Activated naive CD8-positive, alpha-beta T cell treated with anti-CD3 and anti-CD28 coated beads, Interleukin-2, amount 10 ng/mL, durations not matched to agents 7 days and 5 days (primary cell): ENCODE data around the gene SRGAP3. TPM values are rescaled to one million over a fixed set of nuclear protein-coding genes. Genes with fewer than 3 reads are reported as not detected.
A peak's percentile ranks its signal among the peaks of the same experiment; 100 is the strongest.

Experiments used
- ATAC-seq: fragments of 150-1000 bp; cut with Tn5 transposase; one replicate; pipeline ENCODE4 v1.10.0; 2021; ENCODE audit warnings: low read depth, moderate library complexity
- POLR2A ChIA-PET: fragments of 350-600 bp; sonication (Branson Sonifier 250); formaldehyde crosslinking; loops from one replicate; lab custom pipeline; 2021; ENCODE audit warnings: antibody characterized with exemption; lab: Charles Lee
- DNase-seq: peaks from one replicate; pipeline ENCODE4 v3.0.0; 2021
- H3K27ac Mint-ChIP-seq: one replicate; pipeline ENCODE4 v1.8.0; 2022; ENCODE audit warnings: mild to moderate bottlenecking, mixed read lengths
- H3K27me3 Mint-ChIP-seq: one replicate; pipeline ENCODE4 v1.8.0; 2022; ENCODE audit warnings: mild to moderate bottlenecking, moderate library complexity, mixed read lengths
- H3K36me3 Mint-ChIP-seq: one replicate; pipeline ENCODE4 v1.8.0; 2021; ENCODE audit warnings: mild to moderate bottlenecking, mixed read lengths
- H3K4me1 Mint-ChIP-seq: one replicate; pipeline ENCODE4 v1.8.0; 2021; ENCODE audit warnings: mixed read lengths
- H3K4me3 Mint-ChIP-seq: one replicate; pipeline ENCODE4 v1.8.0; 2022; ENCODE audit warnings: mild to moderate bottlenecking, moderate library complexity, mixed read lengths
- H3K9me3 Mint-ChIP-seq: one replicate; pipeline ENCODE4 v1.8.0; 2021; ENCODE audit warnings: mixed read lengths
- total RNA-seq, 2 experiments: library from RNA; stranded (reverse); gene quantifications; one replicate each; pipeline ENCODE4 v1.2.3, GENCODE V29; 2021

SRGAP3 gene
- total RNA-seq, 2 experiments from 2014 or later, result 4.9 to 5.5 TPM

DNA sequence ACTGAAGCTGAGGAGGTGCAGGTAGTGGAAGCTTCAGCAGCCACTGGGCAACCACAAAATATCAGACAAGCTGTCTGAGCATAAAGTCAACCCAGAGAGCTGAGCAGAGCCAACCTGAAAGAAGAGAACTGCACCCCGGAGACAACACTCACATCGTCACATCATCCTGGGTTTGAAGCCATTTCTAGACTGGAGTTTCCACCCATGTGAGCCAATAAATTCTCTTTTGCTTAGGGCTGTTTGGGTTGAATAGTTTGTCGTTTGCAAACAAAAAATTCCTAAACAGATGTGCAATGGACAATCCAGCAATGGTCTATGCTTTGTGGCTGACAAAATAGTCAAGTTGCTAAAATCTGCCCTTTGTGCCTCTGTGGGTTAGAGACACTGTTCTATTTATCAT is 270.9 kb downstream of the SRGAP3 start:
- ATAC-seq, result no peak
- Mint-ChIP-seq H3K4me1 (no peaks in the 10 kb centered on the region), H3K27me3 (peaks cover 6% of the 10 kb centered on the region), H3K27ac (no peak overlapping the region), H3K9me3 (no peaks in the 10 kb centered on the region), H3K4me3 (no peak overlapping the region), H3K36me3 (no peaks in the 10 kb centered on the region)
- POLR2A ChIA-PET, result no interaction called here
- DNase-seq, result no peak

DNA sequence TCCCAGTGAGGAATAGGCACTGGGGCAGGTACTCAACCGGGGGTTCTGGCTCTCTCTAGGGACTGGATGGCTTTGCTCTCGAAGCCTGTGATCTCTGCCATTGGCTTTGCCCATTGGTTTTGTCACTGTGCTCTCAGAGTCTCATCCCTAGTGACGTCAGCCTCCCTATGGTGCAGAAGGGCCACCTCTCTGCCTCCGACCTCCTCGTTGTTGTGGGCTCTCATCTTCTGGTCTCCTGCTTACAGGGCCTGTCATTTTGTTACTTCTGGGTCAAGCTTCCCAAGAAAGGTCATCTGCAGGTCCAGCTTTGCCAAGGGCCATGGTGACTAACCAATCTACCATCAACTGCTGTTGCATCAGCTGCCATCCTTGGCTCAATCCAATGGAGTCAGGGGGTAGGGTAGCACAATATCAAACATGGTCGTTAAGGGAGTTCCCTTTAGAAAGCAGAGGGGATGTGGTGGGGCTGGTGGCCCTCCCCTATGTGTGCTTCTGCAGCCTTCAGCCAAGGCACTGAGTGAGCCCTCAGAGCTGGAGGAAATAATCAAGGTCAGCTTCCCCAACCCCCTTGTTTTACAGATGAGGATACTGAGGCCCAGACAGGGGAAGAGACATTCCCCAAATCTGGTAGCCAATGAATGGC is 272.8 kb downstream of the SRGAP3 start:
- no peak for DNase-seq
- Mint-ChIP-seq H3K27me3 (peaks cover 4% of the 10 kb centered on the region), H3K9me3 (no peaks in the 10 kb centered on the region), H3K4me3 (no peak overlapping the region), H3K4me1 (no peaks in the 10 kb centered on the region), H3K36me3 (no peaks in the 10 kb centered on the region), H3K27ac (no peak overlapping the region)
- ATAC-seq, result no peak
- POLR2A ChIA-PET, result no interaction called here

DNA sequence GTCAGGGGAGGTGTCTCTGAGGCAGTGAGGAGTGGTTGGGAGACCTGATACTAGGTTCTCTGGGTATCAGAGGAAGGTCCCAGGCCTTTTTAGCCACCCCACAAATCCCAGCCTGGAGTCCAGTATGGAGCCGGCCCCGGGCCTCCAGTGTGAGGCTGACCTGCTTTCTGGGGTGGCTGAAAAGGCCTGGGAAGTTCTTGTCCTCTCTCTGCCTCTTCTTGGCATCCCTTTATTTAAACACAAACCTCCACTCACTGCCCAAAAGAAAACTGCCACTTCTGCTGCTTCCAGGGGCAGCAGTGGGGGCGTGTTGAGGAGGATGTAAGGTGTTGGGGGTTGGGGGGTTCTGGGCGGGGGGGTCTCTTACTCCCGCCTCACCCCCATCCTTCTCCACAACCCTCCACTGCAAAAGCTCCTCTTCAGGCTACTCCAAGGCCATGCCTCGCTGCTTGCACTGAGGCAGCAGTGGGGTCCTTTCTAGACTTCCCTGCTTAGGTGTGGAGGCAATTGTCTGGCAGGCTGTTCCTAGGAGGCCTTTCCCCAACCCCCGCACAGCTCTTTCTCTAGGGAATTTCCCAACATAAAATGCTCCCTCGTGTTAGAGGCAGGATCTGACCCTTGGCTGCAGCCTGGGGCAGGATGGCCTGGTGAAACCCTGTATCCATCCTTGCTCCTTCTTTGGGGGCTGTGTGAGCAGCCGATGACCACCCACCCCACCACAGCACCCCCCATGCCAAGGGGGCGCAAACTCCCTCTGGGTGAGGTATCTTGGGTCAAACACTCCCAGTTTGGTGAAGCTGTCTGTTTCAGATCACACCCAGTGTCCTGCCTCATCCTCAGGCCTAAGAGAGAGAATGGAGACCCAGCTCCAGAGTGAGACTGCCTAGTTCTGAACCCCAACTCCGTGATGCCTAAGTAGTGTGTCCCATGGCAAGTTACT is 274.1 kb downstream of the SRGAP3 start:
- Mint-ChIP-seq H3K36me3 (no peaks in the 10 kb centered on the region), H3K27ac (no peak overlapping the region), H3K9me3 (no peaks in the 10 kb centered on the region), H3K27me3 (peaks cover 4% of the 10 kb centered on the region), H3K4me1 (peaks cover 2% of the 10 kb centered on the region), H3K4me3 (no peak overlapping the region)
- ATAC-seq, result no peak
- POLR2A ChIA-PET, result no interaction called here
- DNase-seq, result no peak

DNA sequence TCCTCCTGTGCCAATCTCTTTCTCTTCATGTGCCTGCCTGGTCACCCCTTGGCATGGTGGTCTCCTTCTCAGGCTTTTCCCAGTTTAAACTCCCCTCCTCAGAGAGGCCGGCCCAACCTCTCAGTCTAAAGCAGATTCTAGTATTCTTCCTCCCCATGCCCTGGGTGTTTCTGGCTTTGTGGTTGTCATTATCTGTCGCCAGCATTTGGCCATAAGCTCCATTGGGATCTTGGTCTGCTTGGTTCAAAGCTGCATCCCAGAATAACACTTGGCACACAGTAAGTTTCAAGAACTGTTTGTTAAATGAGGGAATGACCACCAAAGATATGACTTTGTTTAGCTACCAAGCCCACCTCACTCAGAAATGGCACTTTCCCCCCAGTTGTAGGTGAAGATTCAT is 275.0 kb downstream of the SRGAP3 start:
- POLR2A ChIA-PET, result no interaction called here
- Mint-ChIP-seq H3K27me3 (peaks cover 4% of the 10 kb centered on the region), H3K9me3 (no peaks in the 10 kb centered on the region), H3K36me3 (no peaks in the 10 kb centered on the region), H3K4me1 (peaks cover 2% of the 10 kb centered on the region), H3K27ac (no peak overlapping the region), H3K4me3 (no peak overlapping the region)
- DNase-seq, result no peak
- ATAC-seq, result no peak

DNA sequence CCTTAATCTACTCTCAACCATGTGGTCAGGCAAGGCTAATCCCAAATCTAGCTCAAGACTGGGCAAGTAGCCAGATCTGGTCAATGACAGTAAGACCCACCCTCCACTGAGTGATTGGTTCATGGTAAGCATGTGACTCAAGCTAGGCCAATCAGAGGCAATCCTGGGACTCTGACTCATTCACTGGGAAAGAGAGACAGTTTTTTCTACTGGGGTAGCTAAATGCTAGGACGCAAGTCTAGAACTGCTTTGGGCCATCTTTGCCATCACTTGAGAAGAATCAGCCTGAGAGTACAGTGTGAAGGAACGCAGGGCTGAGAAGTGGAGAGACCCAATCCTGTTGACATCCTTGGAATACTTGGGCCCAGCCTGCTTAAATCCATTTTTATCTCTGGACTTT is 276.8 kb downstream of the SRGAP3 start:
- Mint-ChIP-seq H3K27me3 (peaks cover 9% of the 10 kb centered on the region), H3K4me3 (no peak overlapping the region), H3K4me1 (peaks cover 2% of the 10 kb centered on the region), H3K36me3 (no peaks in the 10 kb centered on the region), H3K27ac (no peak overlapping the region), H3K9me3 (no peaks in the 10 kb centered on the region)
- ATAC-seq (no peak), DNase-seq (no peak)
- POLR2A ChIA-PET, result no interaction called here

DNA sequence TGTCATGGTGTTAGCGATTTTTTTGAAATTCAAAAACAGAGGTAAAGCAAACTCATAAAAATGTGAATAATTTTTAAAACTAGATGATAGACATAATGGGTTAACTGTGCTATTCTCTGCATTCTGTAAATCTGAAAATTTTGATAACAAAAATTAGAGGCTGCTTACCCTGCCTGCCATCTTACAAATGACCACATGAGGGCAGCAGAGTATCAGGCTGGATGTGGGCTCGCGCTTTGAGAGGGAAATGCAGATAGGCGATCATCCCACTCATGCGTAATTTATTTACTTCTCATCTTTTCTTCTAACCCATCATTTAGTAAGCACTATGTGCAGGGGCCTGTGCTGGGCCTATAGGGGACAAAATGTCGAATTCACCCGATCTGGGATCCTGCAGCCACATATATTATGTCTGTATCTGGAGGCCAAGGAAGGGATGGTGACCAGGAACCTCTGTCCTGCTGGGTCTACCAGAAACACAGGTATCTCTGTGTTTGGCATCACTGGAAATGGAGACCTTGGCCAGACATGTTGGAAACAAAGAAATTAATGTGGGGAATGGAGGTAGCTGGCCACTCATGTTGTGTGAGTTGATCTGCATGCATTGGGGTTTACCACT is 278.4 kb downstream of the SRGAP3 start:
- ATAC-seq, result peak; percentile 62
- POLR2A ChIA-PET, result no interaction called here
- H3K36me3 Mint-ChIP-seq, result no peaks in the 10 kb centered on the region
- peaks cover 9% of the 10 kb centered on the region for H3K27me3 Mint-ChIP-seq
- H3K9me3 Mint-ChIP-seq, result no peaks in the 10 kb centered on the region
- H3K4me3 Mint-ChIP-seq, result no peak overlapping the region
- no peak overlapping the region for H3K27ac Mint-ChIP-seq
- peaks cover 2% of the 10 kb centered on the region for H3K4me1 Mint-ChIP-seq
- DNase-seq, result peak; percentile 66

DNA sequence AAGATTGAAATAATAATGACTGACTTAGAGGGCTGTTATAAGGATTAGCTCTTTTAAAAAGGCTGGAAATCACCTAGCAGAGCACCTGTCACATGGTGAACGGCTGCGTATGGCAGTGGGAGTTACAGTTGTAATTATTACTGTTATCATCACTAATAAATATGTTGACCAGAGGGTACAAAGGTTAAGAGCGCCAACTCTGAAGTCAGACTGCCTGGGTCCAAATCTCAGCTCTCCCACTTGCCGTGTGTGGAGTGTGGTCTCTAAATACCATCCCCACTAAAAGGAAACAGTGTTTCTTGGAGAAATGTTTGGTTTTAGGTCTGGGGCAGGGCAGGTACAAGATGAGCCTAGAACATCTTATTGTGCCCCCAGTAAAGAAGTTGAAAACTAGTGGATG is 280.2 kb downstream of the SRGAP3 start:
- DNase-seq (no peak), ATAC-seq (no peak)
- peaks cover 11% of the 10 kb centered on the region for H3K27me3 Mint-ChIP-seq
- no peak overlapping the region for H3K4me3 Mint-ChIP-seq
- H3K4me1 Mint-ChIP-seq, result peaks cover 2% of the 10 kb centered on the region
- no peaks in the 10 kb centered on the region for H3K9me3 Mint-ChIP-seq
- POLR2A ChIA-PET, result no interaction called here
- H3K36me3 Mint-ChIP-seq, result no peaks in the 10 kb centered on the region
- H3K27ac Mint-ChIP-seq, result no peak overlapping the region

DNA sequence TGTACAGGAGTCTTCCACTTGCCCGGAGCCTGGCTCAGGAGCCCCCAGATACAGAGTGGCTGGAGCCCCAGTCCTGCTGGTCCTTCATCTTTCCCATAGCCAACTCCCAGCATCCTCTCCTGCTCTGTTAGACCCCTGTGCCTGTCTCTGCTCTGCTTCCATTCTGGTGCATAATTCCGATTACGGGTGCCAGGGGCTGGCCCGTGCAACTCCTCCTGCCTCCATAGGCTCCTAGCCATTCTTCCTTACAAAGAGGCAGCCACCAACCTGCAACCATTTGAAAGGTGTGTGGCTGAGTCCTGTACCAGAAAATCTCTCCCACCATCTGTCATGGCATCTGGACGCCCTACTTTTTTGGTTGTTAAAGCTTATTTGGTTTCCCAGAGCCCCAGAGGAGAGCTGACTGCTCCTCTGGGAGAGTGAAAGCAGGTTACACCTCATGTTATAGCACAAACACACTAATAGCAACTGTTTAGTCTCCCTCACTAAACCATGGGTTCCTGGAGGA is 281.0 kb downstream of the SRGAP3 start:
- Mint-ChIP-seq H3K36me3 (no peaks in the 10 kb centered on the region), H3K27ac (no peak overlapping the region), H3K4me3 (no peak overlapping the region), H3K27me3 (peaks cover 11% of the 10 kb centered on the region), H3K4me1 (peaks cover 3% of the 10 kb centered on the region), H3K9me3 (no peaks in the 10 kb centered on the region)
- POLR2A ChIA-PET, result no interaction called here
- DNase-seq (no peak), ATAC-seq (no peak)

DNA sequence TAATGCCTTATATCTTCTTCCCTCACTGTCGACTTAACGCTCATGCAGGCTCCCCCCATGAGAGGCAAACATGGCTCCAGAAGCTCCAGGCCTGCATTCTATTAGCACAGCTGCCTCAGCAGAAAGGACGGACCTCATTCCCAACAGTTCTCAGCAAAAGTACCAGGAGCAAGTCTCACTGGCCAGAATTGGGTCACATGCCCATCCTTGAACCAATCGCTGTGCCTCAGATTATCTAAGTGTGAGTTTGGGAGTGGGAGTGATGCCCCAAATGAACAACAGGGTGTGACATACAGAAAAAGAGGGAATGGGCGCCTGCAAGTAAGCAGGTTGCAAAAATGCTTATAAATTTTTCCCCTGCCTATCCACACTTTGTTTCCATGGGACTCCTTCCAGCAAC is 281.9 kb downstream of the SRGAP3 start:
- DNase-seq (no peak), ATAC-seq (no peak)
- H3K4me3 Mint-ChIP-seq, result no peak overlapping the region
- H3K9me3 Mint-ChIP-seq, result no peaks in the 10 kb centered on the region
- no peaks in the 10 kb centered on the region for H3K36me3 Mint-ChIP-seq
- POLR2A ChIA-PET, result no interaction called here
- H3K4me1 Mint-ChIP-seq, result peaks cover 4% of the 10 kb centered on the region
- H3K27me3 Mint-ChIP-seq, result peaks cover 9% of the 10 kb centered on the region
- H3K27ac Mint-ChIP-seq, result no peak overlapping the region

DNA sequence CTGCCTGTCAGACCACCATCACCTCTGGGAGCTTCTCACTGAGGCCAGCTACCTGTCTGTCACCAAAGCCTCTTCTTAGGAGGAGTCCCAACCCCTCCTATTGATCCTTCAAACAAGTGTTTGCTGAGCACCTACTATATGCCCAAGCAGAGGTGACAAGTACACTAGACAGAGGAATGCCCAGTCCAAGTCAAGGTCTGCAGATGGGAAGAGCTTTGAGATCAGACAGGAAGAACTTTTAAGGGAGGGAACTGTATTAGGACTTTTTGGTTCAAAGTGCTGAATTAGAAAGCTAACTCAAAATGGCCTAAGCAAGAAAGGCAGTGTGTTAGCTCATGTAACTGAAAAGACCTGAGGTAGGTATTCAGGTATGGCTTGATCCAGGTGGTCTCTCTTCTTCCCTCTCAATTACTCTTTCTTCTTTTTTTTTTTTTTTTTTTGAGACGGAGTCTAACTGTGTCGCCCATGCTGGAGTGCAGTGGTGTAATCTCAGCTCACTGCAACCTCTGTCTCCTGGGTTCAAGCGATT is 282.6 kb downstream of the SRGAP3 start:
- no peak overlapping the region for H3K27ac Mint-ChIP-seq
- H3K9me3 Mint-ChIP-seq, result no peaks in the 10 kb centered on the region
- peaks cover 9% of the 10 kb centered on the region for H3K27me3 Mint-ChIP-seq
- DNase-seq, result no peak
- ATAC-seq, result no peak
- no peak overlapping the region for H3K4me3 Mint-ChIP-seq
- POLR2A ChIA-PET, result no interaction called here
- no peaks in the 10 kb centered on the region for H3K36me3 Mint-ChIP-seq
- H3K4me1 Mint-ChIP-seq, result peaks cover 11% of the 10 kb centered on the region

DNA sequence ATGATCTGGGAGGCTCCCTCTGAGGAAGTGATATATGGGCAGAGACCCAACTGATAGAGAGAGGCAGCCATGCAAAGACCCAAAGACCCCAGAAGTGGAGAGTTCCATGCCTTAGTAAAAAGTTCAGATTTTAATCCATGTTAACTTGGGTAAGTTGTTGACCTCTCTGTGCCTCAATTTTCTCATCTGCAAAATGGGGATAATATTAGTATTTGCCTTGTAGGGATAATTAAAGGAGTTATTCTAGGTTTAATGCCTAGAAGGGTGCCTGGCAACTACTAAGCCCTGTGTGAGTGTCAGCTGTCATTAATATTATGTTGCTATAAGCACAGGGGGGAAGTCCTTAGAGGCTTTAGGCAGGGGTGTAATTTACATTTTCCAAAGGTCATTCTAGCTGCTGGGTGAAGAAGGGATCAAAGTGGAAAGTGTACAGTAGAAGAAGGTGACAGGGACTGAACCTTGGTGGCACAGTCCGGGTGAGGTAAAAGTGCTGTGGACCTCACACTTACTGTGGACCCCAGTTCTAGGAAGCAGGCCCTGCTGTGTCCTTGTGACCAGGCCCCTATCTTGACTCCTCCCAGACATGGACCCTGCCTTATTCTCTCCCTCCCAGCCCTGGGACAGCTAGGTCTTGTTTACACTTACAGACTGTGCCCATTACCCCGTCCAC is 283.2 kb downstream of the SRGAP3 start:
- H3K4me1 Mint-ChIP-seq, result peaks cover 16% of the 10 kb centered on the region
- DNase-seq (no peak), ATAC-seq (no peak)
- H3K27me3 Mint-ChIP-seq, result peaks cover 9% of the 10 kb centered on the region
- POLR2A ChIA-PET, result no interaction called here
- H3K36me3 Mint-ChIP-seq, result peaks cover 1% of the 10 kb centered on the region
- H3K9me3 Mint-ChIP-seq, result no peaks in the 10 kb centered on the region
- no peak overlapping the region for H3K27ac Mint-ChIP-seq
- no peak overlapping the region for H3K4me3 Mint-ChIP-seq

DNA sequence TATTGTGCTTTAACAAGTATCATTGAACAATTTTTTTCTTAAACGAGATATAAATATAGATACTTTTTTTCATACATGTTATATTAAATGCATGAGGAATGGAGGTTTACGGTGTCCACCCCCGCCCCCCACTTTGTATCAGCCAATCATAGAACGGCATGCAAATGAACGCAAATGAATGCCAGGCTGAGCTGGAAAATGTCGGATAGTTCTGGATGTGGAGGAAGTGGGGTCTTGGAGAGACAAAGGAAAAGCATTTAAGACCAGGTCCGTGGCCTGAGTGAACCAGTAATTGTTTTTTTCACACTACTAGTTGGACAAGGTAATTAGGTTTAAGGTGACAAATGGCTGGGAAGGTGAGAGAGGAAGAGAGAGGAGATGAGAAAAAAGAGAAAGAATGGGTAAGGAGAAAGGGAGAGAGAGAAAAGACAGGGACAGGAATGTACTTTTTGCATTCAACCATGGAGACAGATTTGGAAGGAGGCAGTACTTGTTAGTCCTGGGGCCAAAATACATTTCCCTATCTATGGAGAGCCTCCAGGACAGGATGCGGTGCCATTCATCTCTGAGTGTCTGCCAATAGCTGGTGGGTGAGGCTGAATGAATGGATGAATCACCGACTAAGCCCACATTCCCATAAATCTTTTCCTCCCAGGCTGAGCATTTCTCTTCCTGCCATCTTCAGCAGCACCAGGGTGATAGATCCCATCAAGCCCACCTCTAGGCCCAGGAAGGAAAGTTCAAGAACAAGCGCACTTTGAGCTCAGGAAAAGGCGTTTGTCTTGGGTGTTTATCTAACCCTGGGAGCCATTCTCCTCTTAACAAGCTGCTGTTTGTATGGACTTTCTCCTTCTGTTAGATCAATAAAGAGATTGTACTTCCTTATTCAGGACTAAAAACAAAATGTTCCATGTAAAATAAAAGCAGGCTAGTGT is 284.7 kb downstream of the SRGAP3 start:
- H3K9me3 Mint-ChIP-seq, result no peaks in the 10 kb centered on the region
- DNase-seq, result no peak
- POLR2A ChIA-PET, result no interaction called here
- peaks cover 3% of the 10 kb centered on the region for H3K36me3 Mint-ChIP-seq
- H3K27ac Mint-ChIP-seq, result no peak overlapping the region
- H3K4me3 Mint-ChIP-seq, result no peak overlapping the region
- peaks cover 9% of the 10 kb centered on the region for H3K27me3 Mint-ChIP-seq
- peaks cover 26% of the 10 kb centered on the region for H3K4me1 Mint-ChIP-seq
- no peak for ATAC-seq
